Fibroblast of lung (primary cell): ENCODE results near the gene TOMM7. TPM values are rescaled to one million over a fixed set of nuclear protein-coding genes. Genes with fewer than 3 reads are reported as not detected.

Experiments
- DNase-seq, 2 donors: peaks; one replicate each; pipeline versions ENCODE4 v3.0.0 to v3.0.0-alpha.2; 2010; ENCODE audit warnings: low read depth in 2 of 2
- H2AFZ ChIP-seq: 2 replicates; pipeline ENCODE4 v1.5.1; 2012; ENCODE audit warnings: low read length, control low read depth, inconsistent platforms
- H3K27ac ChIP-seq: 2 replicates; pipeline ENCODE4 v1.5.1; 2011; ENCODE audit warnings: low read length, control low read depth; ENCODE audit not compliant: insufficient read depth
- H3K27me3 ChIP-seq: 2 replicates; pipeline ENCODE4 v1.5.1; 2011; ENCODE audit warnings: mild to moderate bottlenecking, low read length; ENCODE audit not compliant: control insufficient read depth, insufficient read depth
- H3K36me3 ChIP-seq: 2 replicates; pipeline ENCODE4 v1.5.1; 2011; ENCODE audit warnings: low read length; ENCODE audit not compliant: control insufficient read depth, insufficient read depth
- H3K4me1 ChIP-seq: 2 replicates; pipeline ENCODE4 v1.5.1; 2011; ENCODE audit warnings: low read length; ENCODE audit not compliant: control insufficient read depth, insufficient read depth; ENCODE audit errors: extremely low read depth
- H3K4me2 ChIP-seq: 2 replicates; pipeline ENCODE4 v1.5.1; 2011; ENCODE audit warnings: low read length, control low read depth; ENCODE audit not compliant: insufficient read depth; ENCODE audit errors: extremely low read depth
- H3K4me3 ChIP-seq, 4 experiments: fragments of 200-600 bp in 1 of 4; sonication (generic) in 1 of 4; replicated peaks in 1 of 4; 2 replicates each; pipeline ENCODE4 v1.5.1; 2011 to 2016; ENCODE audit warnings: low read length in 4 of 4, low read depth in 3 of 4, mild to moderate bottlenecking in 3 of 4, control low read depth in 2 of 4, inconsistent platforms in 1 of 4, mixed read lengths in 1 of 4; ENCODE audit not compliant: insufficient read depth in 1 of 4; ENCODE audit errors: control extremely low read depth in 1 of 4
- H3K79me2 ChIP-seq: 2 replicates; pipeline ENCODE4 v1.5.1; 2012; ENCODE audit warnings: mild to moderate bottlenecking, low read length, inconsistent platforms; ENCODE audit not compliant: control insufficient read depth, insufficient read depth
- H3K9ac ChIP-seq: 2 replicates; pipeline ENCODE4 v1.5.1; 2011; ENCODE audit warnings: mild to moderate bottlenecking, low read length, control low read depth; ENCODE audit not compliant: insufficient read depth
- H3K9me3 ChIP-seq: 2 replicates; pipeline ENCODE4 v1.5.1; 2012; ENCODE audit warnings: low read depth, low read length; ENCODE audit not compliant: control insufficient read depth, insufficient read depth
- H4K20me1 ChIP-seq: 2 replicates; pipeline ENCODE4 v1.5.1; 2011; ENCODE audit warnings: low read length; ENCODE audit not compliant: control insufficient read depth, insufficient read depth; ENCODE audit errors: extremely low read depth
- EZH2 ChIP-seq: IDR thresholded peaks from 2 replicates; pipeline ENCODE4 v1.5.1; 2012; ENCODE audit warnings: low read length, control low read depth, mild to moderate bottlenecking; ENCODE audit errors: missing control alignments
- polyA minus RNA-seq: library from RNA; depleted of rRNA, polyadenylated mRNA; stranded (reverse); fragments of >200 nt; gene quantifications from 2 replicates; pipeline ENCODE4 v1.2.3, GENCODE V29; 2011; ENCODE audit warnings: low replicate concordance
- polyA plus RNA-seq, 2 donors: library from polyadenylated mRNA; depleted of rRNA in 1 of 2; stranded (reverse) in 1 of 2; unstranded in 1 of 2; fragments of >200 nt; gene quantifications; 2 replicates each; pipeline ENCODE4 v1.2.1, GENCODE V29; 2011 to 2012; ENCODE audit warnings: missing spikeins in 1 of 2
- total RNA-seq: library from RNA; depleted of rRNA; stranded (reverse); fragments of >200 nt; gene quantifications from 2 replicates; pipeline ENCODE4 v1.2.1, GENCODE V29; 2014
- TF ChIP-seq, protein P1 (sequence below), 2 donors: IDR thresholded peaks in 1 of 2; conservative IDR thresholded peaks in 1 of 2; 1 replicate in 1 of 2; 2 replicates in 1 of 2; pipeline ENCODE4 v1.5.1; 2011 to 2012; ENCODE audit warnings: low read length in 2 of 2, control low read depth in 1 of 2, inconsistent platforms in 1 of 2, low read depth in 1 of 2, mild to moderate bottlenecking in 1 of 2

The TOMM7 gene
- total RNA-seq = 239 and 377 TPM in 2 replicates
- 275 and 279 TPM in 2 replicates for polyA plus RNA-seq
- 1,049 and 1,092 TPM in 2 replicates for polyA plus RNA-seq (2012)
- polyA minus RNA-seq = 64.5 and 67.3 TPM in 2 replicates

DNA sequence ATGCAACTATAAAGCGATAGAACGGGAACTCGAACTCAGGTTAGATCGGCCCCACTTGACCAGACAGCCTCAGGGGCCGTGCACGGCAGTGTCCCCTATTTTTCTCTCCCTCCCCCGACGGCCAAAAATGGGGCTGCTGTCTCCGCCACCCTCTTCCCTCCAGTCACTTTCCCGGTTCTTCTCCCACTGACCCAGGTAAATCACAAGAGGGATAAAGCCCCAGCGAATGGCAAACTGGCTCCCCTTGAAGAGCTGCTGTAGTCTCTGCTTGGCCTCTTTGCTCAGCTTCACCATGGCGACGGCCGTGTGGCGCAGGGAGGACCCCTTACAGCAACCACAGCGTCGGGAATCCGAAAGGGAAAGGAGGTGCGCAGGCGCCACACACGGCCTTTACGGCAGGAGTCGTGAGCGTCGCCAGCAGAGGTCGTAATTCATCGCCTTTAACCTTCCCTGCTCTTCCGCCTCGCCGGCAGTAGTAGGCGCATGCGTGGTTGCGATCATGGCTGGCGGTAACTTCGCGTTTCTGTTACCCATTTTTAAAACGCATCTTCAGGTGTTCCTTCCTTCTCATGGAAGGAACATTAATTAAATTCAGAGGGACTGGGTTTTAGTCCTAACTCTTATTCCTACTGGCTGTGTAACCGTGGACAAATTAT, at the start of gene TOMM7:
Gene TOMM7 (minus strand): TSS at position 364 of the 656 bp plus-strand sequence. CDS start 70 bp downstream, at position 294.
- Histone ChIP-seq H3K27me3 (no peaks in the 10 kb centered on the region), H3K9me3 (no peaks in the 10 kb centered on the region), H2AFZ (peak within 1 kb of the TSS; percentile 96), H3K4me2 (peak within 1 kb of the TSS; percentile 82), H3K27ac (peak within 1 kb of the TSS; percentile 99), H3K4me1 (peaks cover 2% of the 10 kb centered on the region), H3K9ac (peak within 1 kb of the TSS; percentile 89), H4K20me1 (no peaks in the 10 kb centered on the region), H3K4me3 (peak within 1 kb of the TSS; percentile 85 to 100 (median 96)), H3K79me2 (peaks cover 31% of the 10 kb centered on the region), H3K36me3 (peaks cover 2% of the 10 kb centered on the region)
- peak; percentile 98 for DNase-seq
- TF ChIP-seq, protein P1, sequence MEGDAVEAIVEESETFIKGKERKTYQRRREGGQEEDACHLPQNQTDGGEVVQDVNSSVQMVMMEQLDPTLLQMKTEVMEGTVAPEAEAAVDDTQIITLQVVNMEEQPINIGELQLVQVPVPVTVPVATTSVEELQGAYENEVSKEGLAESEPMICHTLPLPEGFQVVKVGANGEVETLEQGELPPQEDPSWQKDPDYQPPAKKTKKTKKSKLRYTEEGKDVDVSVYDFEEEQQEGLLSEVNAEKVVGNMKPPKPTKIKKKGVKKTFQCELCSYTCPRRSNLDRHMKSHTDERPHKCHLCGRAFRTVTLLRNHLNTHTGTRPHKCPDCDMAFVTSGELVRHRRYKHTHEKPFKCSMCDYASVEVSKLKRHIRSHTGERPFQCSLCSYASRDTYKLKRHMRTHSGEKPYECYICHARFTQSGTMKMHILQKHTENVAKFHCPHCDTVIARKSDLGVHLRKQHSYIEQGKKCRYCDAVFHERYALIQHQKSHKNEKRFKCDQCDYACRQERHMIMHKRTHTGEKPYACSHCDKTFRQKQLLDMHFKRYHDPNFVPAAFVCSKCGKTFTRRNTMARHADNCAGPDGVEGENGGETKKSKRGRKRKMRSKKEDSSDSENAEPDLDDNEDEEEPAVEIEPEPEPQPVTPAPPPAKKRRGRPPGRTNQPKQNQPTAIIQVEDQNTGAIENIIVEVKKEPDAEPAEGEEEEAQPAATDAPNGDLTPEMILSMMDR (conservative IDR thresholded peaks at IDR 0.05 in 1 of 2, IDR thresholded peaks at IDR 0.05 in 1 of 2; ENCODE audit: low read depth in 1 of 2, low read length in 2 of 2) = no peak
- TF ChIP-seq EZH2 = no peak

DNA sequence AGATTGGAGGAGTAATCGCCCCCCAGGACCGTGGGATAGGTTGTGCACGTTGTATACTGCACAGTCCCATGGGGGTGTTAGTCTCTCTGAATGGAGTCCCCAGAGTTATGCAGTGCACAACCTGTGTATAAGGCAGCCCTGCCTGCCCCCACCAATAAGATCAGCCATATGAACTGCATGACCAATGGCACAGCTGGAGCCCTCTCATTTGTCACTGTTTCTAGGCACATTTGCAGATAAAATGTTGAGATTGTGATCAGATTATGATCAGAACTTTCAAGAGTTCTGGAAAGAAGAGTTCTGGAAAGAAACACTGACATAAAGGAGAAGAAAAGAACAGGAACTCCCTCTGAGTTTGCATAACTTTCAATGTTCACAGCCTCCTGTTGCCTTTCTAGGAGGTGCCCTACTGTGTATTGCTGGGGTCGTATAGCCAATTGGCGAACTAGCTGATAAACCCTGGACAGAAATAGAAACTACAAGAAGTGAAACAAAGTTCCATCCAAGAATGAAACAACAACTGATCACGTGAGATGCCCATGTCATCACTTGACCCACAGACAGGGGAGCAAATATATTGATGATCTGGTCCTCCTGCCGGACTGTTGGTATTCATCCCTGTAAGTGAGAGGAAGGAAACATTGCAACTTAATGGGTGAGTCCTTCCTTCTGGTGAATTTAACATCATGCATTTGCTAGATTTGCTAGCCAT, 49.6 kb upstream of the TOMM7 start:
- TF ChIP-seq, protein P1 (conservative IDR thresholded peaks at IDR 0.05 in 1 of 2, IDR thresholded peaks at IDR 0.05 in 1 of 2; ENCODE audit: low read depth in 1 of 2, low read length in 2 of 2) = no peak
- no peak for TF ChIP-seq EZH2
- Histone ChIP-seq H3K27ac (no peak overlapping the region), H3K9me3 (no peaks in the 10 kb centered on the region), H3K79me2 (no peaks in the 10 kb centered on the region), H3K36me3 (no peaks in the 10 kb centered on the region), H3K4me2 (no peak overlapping the region), H2AFZ (no peak overlapping the region), H3K9ac (no peak overlapping the region), H3K4me1 (peaks cover 10% of the 10 kb centered on the region), H3K4me3 (no peak overlapping the region), H4K20me1 (no peaks in the 10 kb centered on the region), H3K27me3 (no peaks in the 10 kb centered on the region)
- DNase-seq = no peak

DNA sequence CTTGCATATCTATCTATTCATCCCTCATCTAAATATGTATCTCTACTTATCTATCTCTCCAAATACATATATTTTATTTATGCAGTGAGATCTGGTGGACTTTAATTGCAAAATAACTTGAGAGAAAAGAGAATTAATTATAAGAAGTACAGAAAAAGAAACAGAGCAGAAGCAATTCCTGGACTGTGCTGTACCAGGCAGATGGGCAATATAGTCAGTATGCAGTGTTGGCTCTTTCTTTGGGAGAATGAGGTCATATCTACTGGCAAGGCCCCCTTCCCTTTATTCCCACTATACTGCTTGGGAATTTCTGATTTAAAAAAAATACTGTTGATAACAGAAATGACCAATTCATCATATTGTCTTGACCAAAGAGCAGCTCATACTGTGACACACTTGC, 49.0 kb upstream of the TOMM7 start:
- no peak for DNase-seq
- no peaks in the 10 kb centered on the region for H3K27me3 ChIP-seq
- no peak overlapping the region for H2AFZ ChIP-seq
- H4K20me1 ChIP-seq = no peaks in the 10 kb centered on the region
- TF ChIP-seq EZH2 = no peak
- TF ChIP-seq, protein P1 (conservative IDR thresholded peaks at IDR 0.05 in 1 of 2, IDR thresholded peaks at IDR 0.05 in 1 of 2; ENCODE audit: low read depth in 1 of 2, low read length in 2 of 2) = no peak
- no peaks in the 10 kb centered on the region for H3K79me2 ChIP-seq
- no peaks in the 10 kb centered on the region for H3K36me3 ChIP-seq
- H3K27ac ChIP-seq = no peak overlapping the region
- H3K4me1 ChIP-seq = peaks cover 11% of the 10 kb centered on the region
- no peak overlapping the region for H3K4me2 ChIP-seq
- H3K9me3 ChIP-seq = no peaks in the 10 kb centered on the region
- H3K4me3 ChIP-seq = no peak overlapping the region
- H3K9ac ChIP-seq = no peak overlapping the region
